ENCODE results near the gene RBMS1. TPM values are rescaled to one million over a fixed set of nuclear protein-coding genes. Genes with fewer than 3 reads are reported as not detected.
"Not testable (repeated sequence)": the region's sequence is repeated elsewhere in the genome, so short reads cannot be mapped to it uniquely, and the experiment has no call there.

RBMS1 gene
- total RNA-seq, 1 donor from 2014 or later: 51.1 TPM

GRCh38 chr2:160372585-160372984 lies 121.0 kb downstream of the RBMS1 start:
- no peaks in the 10 kb centered on the region for H3K27me3 ChIP-seq
- no peaks in the 10 kb centered on the region for H3K36me3 ChIP-seq
- peak overlapping the region; percentile 9 to 45 for H3K27ac ChIP-seq
- H3K4me1 ChIP-seq: peaks cover 11 to 84% of the 10 kb centered on the region in 2 donors
- H3K4me3 ChIP-seq: no peak overlapping the region
- DNase-seq (ENCODE audit: low spot score in 2 of 2): no peak
- intact Hi-C loops (cut with DNase I): no loop called here
- H3K9me3 ChIP-seq: no peaks in the 10 kb centered on the region
- no peak for TF ChIP-seq CTCF (IDR thresholded peaks at IDR 0.05)

- no peak for TF ChIP-seq CTCF (IDR thresholded peaks at IDR 0.05)
- H3K4me1 ChIP-seq: peaks cover 11 to 81% of the 10 kb centered on the region in 2 donors
- intact Hi-C loops (cut with DNase I): no loop called here
- no peaks in the 10 kb centered on the region for H3K9me3 ChIP-seq
- no peaks in the 10 kb centered on the region for H3K36me3 ChIP-seq
- H3K27me3 ChIP-seq: no peaks in the 10 kb centered on the region
- DNase-seq (ENCODE audit: low spot score in 2 of 2): no peak
- peak overlapping the region; percentile 23 to 45 for H3K27ac ChIP-seq
- H3K4me3 ChIP-seq: no peak overlapping the region
These were observed 121.6 kb downstream of the RBMS1 start for GRCh38 chr2:160372010-160372356.

GRCh38 chr2:160371251-160372009 lies 122.2 kb downstream of the RBMS1 start:
- Histone ChIP-seq H3K27ac (peak overlapping the region; percentile 23 to 45), H3K36me3 (peaks cover 2 to 4% of the 10 kb centered on the region in 2 donors), H3K4me1 (peaks cover 11 to 78% of the 10 kb centered on the region in 2 donors), H3K27me3 (no peaks in the 10 kb centered on the region), H3K4me3 (no peak overlapping the region), H3K9me3 (no peaks in the 10 kb centered on the region)
- intact Hi-C loops (cut with DNase I): no loop called here
- TF ChIP-seq CTCF (IDR thresholded peaks at IDR 0.05): no peak
- DNase-seq (ENCODE audit: low spot score in 2 of 2): no peak

- H3K4me1 ChIP-seq: peaks cover 6 to 77% of the 10 kb centered on the region in 2 donors
- no peak overlapping the region for H3K4me3 ChIP-seq
- peaks cover 4 to 6% of the 10 kb centered on the region in 2 donors for H3K36me3 ChIP-seq
- no peak for DNase-seq (ENCODE audit: low spot score in 2 of 2)
- H3K9me3 ChIP-seq: no peaks in the 10 kb centered on the region
- no peak for TF ChIP-seq CTCF (IDR thresholded peaks at IDR 0.05)
- H3K27me3 ChIP-seq: no peaks in the 10 kb centered on the region
- peak overlapping the region in 1 of 2 donors; percentile 6 for H3K27ac ChIP-seq
- intact Hi-C loops (cut with DNase I): no loop called here
These were observed 124.3 kb downstream of the RBMS1 start for GRCh38 chr2:160368988-160369930.

GRCh38 chr2:160367887-160368286 lies 125.7 kb downstream of the RBMS1 start:
- peaks cover 4 to 6% of the 10 kb centered on the region in 2 donors for H3K36me3 ChIP-seq
- no peak for TF ChIP-seq CTCF (IDR thresholded peaks at IDR 0.05)
- peaks cover 5 to 73% of the 10 kb centered on the region in 2 donors for H3K4me1 ChIP-seq
- DNase-seq (ENCODE audit: low spot score in 2 of 2): no peak
- no peaks in the 10 kb centered on the region for H3K27me3 ChIP-seq
- H3K9me3 ChIP-seq: no peaks in the 10 kb centered on the region
- H3K4me3 ChIP-seq: no peak overlapping the region
- H3K27ac ChIP-seq: no peak overlapping the region
- intact Hi-C loops (cut with DNase I): no loop called here

- peaks cover 3 to 66% of the 10 kb centered on the region in 2 donors for H3K4me1 ChIP-seq
- not testable (repeated sequence) for H3K4me3 ChIP-seq
These were observed 126.5 kb downstream of the RBMS1 start for GRCh38 chr2:160367139-160367538.

More at GRCh38 chr2:160367139-160367538, 126.5 kb downstream of the RBMS1 start:
- H3K27me3 ChIP-seq; H3K9me3 ChIP-seq; H3K27ac ChIP-seq; intact Hi-C loops (cut with DNase I); DNase-seq (ENCODE audit: low spot score in 2 of 2); H3K36me3 ChIP-seq: not testable (repeated sequence)
